Panc1 (cell line): ENCODE results near the gene KLHDC8A. TPM values are rescaled to one million over a fixed set of nuclear protein-coding genes. Genes with fewer than 3 reads are reported as not detected.
"Not testable (repeated sequence)": the region's sequence is repeated elsewhere in the genome, so short reads cannot be mapped to it uniquely, and the experiment has no call there.

Source experiments
- ATAC-seq: fragments of 200-7000 bp; cut with Tn5 transposase; 2 replicates; pipeline ENCODE4 v1.9.1; 2020; ENCODE audit warnings: mild to moderate bottlenecking, moderate library complexity
- BruUV-seq: library from RNA; stranded (reverse); fragments of 400-500 nt; replicated peaks from 2 replicates; lab custom pipeline; 2021; lab: Mats Ljungman, UMichigan
- CTCF ChIA-PET: fragments of 300-600 bp; sonication (Branson Sonifier 250); formaldehyde crosslinking; loops from one replicate; lab custom pipeline; 2022; ENCODE audit warnings: antibody characterized with exemption; lab: Charles Lee
- POLR2A ChIA-PET: fragments of 300-600 bp; sonication (Branson Sonifier 250); formaldehyde crosslinking; loops from one replicate; lab custom pipeline; 2022; ENCODE audit warnings: antibody characterized with exemption; lab: Charles Lee
- DNase-seq: peaks from one replicate; pipeline ENCODE4 v3.0.0-alpha.2; 2010; ENCODE audit warnings: low read depth, low spot score
- H3K27ac ChIP-seq: 2 replicates; pipeline ENCODE4 v1.5.1; 2011; ENCODE audit warnings: mild to moderate bottlenecking, low read length, inconsistent platforms
- H3K27me3 ChIP-seq: fragments of 200-500 bp; sonication (Bioruptor generic); 2 replicates; pipeline ENCODE4 v1.6.0; 2014; ENCODE audit warnings: low read length, inconsistent platforms; ENCODE audit not compliant: control insufficient read depth, insufficient read depth
- H3K36me3 ChIP-seq: fragments of 200-500 bp; sonication (Bioruptor generic); 2 replicates; pipeline ENCODE4 v1.5.1; 2014; ENCODE audit warnings: inconsistent platforms, mild to moderate bottlenecking, low read length, moderate library complexity; ENCODE audit not compliant: control insufficient read depth, insufficient read depth
- H3K4me1 ChIP-seq: 2 replicates; pipeline ENCODE4 v1.5.1; 2011; ENCODE audit warnings: inconsistent platforms, mild to moderate bottlenecking, low read length, moderate library complexity; ENCODE audit not compliant: control insufficient read depth, insufficient read depth
- H3K4me3 ChIP-seq, 2 experiments: 2 replicates each; pipeline ENCODE4 v1.5.1; 2011 to 2012; ENCODE audit warnings: low read depth in 2 of 2, low read length in 2 of 2, mild to moderate bottlenecking in 2 of 2, inconsistent platforms in 1 of 2, moderate library complexity in 1 of 2
- H3K9me3 ChIP-seq: fragments of 200-500 bp; sonication (Bioruptor generic); 2 replicates; pipeline ENCODE4 v1.5.1; 2014; ENCODE audit warnings: low read depth, mild to moderate bottlenecking, inconsistent platforms, low read length, moderate library complexity; ENCODE audit not compliant: control insufficient read depth, insufficient read depth
- CTCF ChIP-seq: fragments of 450-650 bp; IDR thresholded peaks from 2 replicates; pipeline ENCODE4 v1.5.1; 2017; ENCODE audit warnings: mild to moderate bottlenecking
- POLR2AphosphoS5 ChIP-seq: IDR thresholded peaks from 2 replicates; pipeline ENCODE4 v1.6.1; 2012; ENCODE audit warnings: mild to moderate bottlenecking, low read depth, low read length, moderate library complexity
- SIN3A ChIP-seq: IDR thresholded peaks from 2 replicates; pipeline ENCODE4 v1.6.1; 2012; ENCODE audit warnings: low read depth, mild to moderate bottlenecking, low read length, moderate library complexity, borderline replicate concordance; ENCODE audit not compliant: insufficient read depth
- TCF7L2 ChIP-seq: IDR thresholded peaks from 2 replicates; pipeline ENCODE4 v1.6.1; 2011; ENCODE audit warnings: mild to moderate bottlenecking, low read depth, low read length, inconsistent platforms
- in situ Hi-C: cut with HindIII; loops from 2 replicates; pipeline ENCODE4 v1.10.0; 2016; ENCODE audit warnings: low sequenced_read_pairs, low pct_unique_long_range_greater_than_20kb
- intact Hi-C: fragments of 100-400 bp; cut with micrococcal nuclease; formaldehyde crosslinking; loops from one replicate; pipeline ENCODE4 v1.10.0; 2022; ENCODE audit not compliant: unreplicated experiment
- total RNA-seq: library from RNA; stranded (reverse); gene quantifications from one replicate; pipeline ENCODE4 v1.2.1, GENCODE V29; 2021; ENCODE audit not compliant: unreplicated experiment
- TF ChIP-seq, protein P1 (sequence below), 2 experiments: IDR thresholded peaks; 2 replicates each; pipeline ENCODE4 v1.6.1; 2011 to 2012; ENCODE audit warnings: low read depth in 2 of 2, control low read depth in 1 of 2, low read length in 1 of 2, mild to moderate bottlenecking in 1 of 2, moderate library complexity in 1 of 2; ENCODE audit not compliant: insufficient read depth in 1 of 2

The KLHDC8A gene
- total RNA-seq, 1 experiment from 2014 or later, result 0.31 TPM

DNA sequence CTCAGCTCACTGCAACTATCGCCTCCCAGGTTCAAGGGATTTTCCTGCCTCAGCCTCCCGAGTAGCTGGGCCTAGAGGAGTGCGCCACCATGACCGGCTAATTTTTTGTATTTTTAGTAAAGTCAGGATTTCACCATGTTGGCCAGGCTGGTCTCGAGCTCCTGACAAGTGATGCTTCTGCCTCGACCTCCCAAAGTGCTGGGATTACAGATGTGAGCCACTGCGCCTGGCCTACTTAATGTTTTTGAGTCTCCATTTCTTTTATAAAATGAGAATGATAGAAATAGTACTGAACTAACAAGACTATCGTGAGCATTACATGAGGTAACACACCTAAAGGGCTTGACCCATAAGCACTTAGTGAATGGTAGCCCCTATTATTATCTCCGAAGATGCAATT lies 56.6 kb downstream of the KLHDC8A start:
- peaks cover 4% of the 10 kb centered on the region for H3K36me3 ChIP-seq
- intact Hi-C loops, result loop anchor here (2.0 kb wide), 1 partner anchor 27 kb away; no protein-coding TSS in a partner anchor
- no TSS peak for BruUV-seq
- no peaks in the 10 kb centered on the region for H3K27me3 ChIP-seq
- peaks cover 57% of the 10 kb centered on the region for H3K4me1 ChIP-seq
- DNase-seq, result no peak
- no peak for TF ChIP-seq TCF7L2
- TF ChIP-seq SIN3A, result no peak
- peak; percentile 30; the same call in 1 of the 2 replicates for TF ChIP-seq POLR2AphosphoS5
- no peak overlapping the region for H3K4me3 ChIP-seq
- ChIA-PET POLR2A (no interaction called here), CTCF (no interaction called here)
- H3K9me3 ChIP-seq, result no peaks in the 10 kb centered on the region
- peak overlapping the region; percentile 54 for H3K27ac ChIP-seq
- ATAC-seq, result no peak
- in situ Hi-C loops, result no loop called here

- no peaks in the 10 kb centered on the region for H3K27me3 ChIP-seq
- ATAC-seq, result peak; percentile 66
- in situ Hi-C loops (no loop called here), intact Hi-C loops (no loop called here)
- CTCF ChIA-PET, result interaction anchor here (0.5 to 1.3 kb wide), 6 partner anchors 26 to 233 kb away, joined by 3 to 5 read pairs (median 4); no protein-coding TSS in a partner anchor
- BruUV-seq, result no TSS peak
- no peak overlapping the region for H3K4me3 ChIP-seq
- peak overlapping the region; percentile 85 for H3K27ac ChIP-seq
- POLR2A ChIA-PET, result interaction anchor here (0.6 to 0.7 kb wide), 2 partner anchors 20 to 25 kb away, joined by 3 to 8 read pairs; no protein-coding TSS in a partner anchor
- peak; percentile 84 for DNase-seq
- no peaks in the 10 kb centered on the region; the same call in 1 of the 2 replicates for H3K36me3 ChIP-seq
- H3K4me1 ChIP-seq, result peaks cover 71% of the 10 kb centered on the region
- no peaks in the 10 kb centered on the region for H3K9me3 ChIP-seq
- no peak for TF ChIP-seq CTCF
- TF ChIP-seq, protein P1, sequence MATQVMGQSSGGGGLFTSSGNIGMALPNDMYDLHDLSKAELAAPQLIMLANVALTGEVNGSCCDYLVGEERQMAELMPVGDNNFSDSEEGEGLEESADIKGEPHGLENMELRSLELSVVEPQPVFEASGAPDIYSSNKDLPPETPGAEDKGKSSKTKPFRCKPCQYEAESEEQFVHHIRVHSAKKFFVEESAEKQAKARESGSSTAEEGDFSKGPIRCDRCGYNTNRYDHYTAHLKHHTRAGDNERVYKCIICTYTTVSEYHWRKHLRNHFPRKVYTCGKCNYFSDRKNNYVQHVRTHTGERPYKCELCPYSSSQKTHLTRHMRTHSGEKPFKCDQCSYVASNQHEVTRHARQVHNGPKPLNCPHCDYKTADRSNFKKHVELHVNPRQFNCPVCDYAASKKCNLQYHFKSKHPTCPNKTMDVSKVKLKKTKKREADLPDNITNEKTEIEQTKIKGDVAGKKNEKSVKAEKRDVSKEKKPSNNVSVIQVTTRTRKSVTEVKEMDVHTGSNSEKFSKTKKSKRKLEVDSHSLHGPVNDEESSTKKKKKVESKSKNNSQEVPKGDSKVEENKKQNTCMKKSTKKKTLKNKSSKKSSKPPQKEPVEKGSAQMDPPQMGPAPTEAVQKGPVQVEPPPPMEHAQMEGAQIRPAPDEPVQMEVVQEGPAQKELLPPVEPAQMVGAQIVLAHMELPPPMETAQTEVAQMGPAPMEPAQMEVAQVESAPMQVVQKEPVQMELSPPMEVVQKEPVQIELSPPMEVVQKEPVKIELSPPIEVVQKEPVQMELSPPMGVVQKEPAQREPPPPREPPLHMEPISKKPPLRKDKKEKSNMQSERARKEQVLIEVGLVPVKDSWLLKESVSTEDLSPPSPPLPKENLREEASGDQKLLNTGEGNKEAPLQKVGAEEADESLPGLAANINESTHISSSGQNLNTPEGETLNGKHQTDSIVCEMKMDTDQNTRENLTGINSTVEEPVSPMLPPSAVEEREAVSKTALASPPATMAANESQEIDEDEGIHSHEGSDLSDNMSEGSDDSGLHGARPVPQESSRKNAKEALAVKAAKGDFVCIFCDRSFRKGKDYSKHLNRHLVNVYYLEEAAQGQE (IDR thresholded peaks at IDR 0.05; ENCODE audit: insufficient read depth in 1 of 2, low read depth in 2 of 2, low read length in 1 of 2), result no peak
- peak; percentile 53; the same call in 1 of the 2 replicates for TF ChIP-seq TCF7L2
- TF ChIP-seq SIN3A, result no peak
- peak; percentile 71 for TF ChIP-seq POLR2AphosphoS5
Measured at GRCh38 chr1:205298191-205298994, 58.3 kb downstream of the KLHDC8A start.

DNA sequence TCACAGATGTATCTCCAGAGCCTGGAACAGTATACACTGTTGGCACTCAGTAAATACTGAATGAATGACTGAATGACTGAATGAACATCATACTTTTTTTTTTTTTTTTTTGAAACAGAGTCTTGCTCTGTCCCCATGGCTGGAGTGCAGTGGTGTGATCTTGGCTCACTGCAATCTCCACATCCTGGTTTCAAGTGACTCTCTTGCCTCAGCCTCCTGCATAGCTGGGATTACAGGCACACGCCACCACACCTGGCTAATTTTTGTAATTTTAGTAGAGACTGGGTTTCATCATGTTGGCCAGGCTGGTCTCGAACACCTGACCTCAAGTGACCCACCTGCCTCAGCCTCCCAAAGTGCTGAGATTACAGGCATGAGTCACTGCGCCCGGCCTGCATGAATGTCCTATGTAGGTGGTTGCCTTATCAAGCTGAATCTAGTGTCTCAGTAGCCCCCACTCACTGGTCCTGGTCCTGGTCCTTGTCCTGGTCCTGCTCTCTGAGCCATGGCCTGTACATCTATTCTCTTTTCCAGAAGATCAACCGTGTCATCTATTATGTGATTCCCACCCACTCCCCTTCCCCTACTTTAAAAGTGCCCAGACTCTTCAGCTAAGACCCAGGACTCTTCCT lies 59.1 kb downstream of the KLHDC8A start:
- ChIA-PET CTCF (interaction anchor here (0.5 to 1.3 kb wide), 3 partner anchors 26 to 31 kb away, joined by 3 to 5 read pairs (median 4); no protein-coding TSS in a partner anchor), POLR2A (interaction anchor here (0.6 kb wide), 1 partner anchor 21 kb away, joined by 8 read pairs; no protein-coding TSS in a partner anchor)
- DNase-seq, H3K27me3 ChIP-seq, ATAC-seq, H3K9me3 ChIP-seq, in situ Hi-C loops, H3K4me3 ChIP-seq, H3K36me3 ChIP-seq, intact Hi-C loops, BruUV-seq: not testable (repeated sequence)
- peaks cover 71% of the 10 kb centered on the region for H3K4me1 ChIP-seq
- H3K27ac ChIP-seq, result peak overlapping the region; percentile 85
